Hepatocyte (in vitro differentiated cells): ENCODE data around the gene ZNF771.

Source experiments
- EZH2 ChIP-seq: fragments of 200-600 bp; sonication (generic); IDR thresholded peaks from 2 replicates; pipeline ENCODE4 v1.6.1; 2016; ENCODE audit warnings: antibody characterized with exemption, mild to moderate bottlenecking, borderline replicate concordance
- EZH2phosphoT487 ChIP-seq: fragments of 200-600 bp; sonication (generic); IDR thresholded peaks from one replicate; pipeline ENCODE4 v1.6.1; 2018; ENCODE audit warnings: antibody characterized with exemption, mild to moderate bottlenecking, low read depth, moderate library complexity; ENCODE audit not compliant: unreplicated experiment, severe bottlenecking
- TF ChIP-seq, protein P1 (sequence below): fragments of 200-600 bp; sonication (generic); IDR thresholded peaks from 2 replicates; pipeline ENCODE4 v1.5.1; 2016; ENCODE audit warnings: antibody characterized with exemption, mild to moderate bottlenecking; ENCODE audit not compliant: poor library complexity

DNA sequence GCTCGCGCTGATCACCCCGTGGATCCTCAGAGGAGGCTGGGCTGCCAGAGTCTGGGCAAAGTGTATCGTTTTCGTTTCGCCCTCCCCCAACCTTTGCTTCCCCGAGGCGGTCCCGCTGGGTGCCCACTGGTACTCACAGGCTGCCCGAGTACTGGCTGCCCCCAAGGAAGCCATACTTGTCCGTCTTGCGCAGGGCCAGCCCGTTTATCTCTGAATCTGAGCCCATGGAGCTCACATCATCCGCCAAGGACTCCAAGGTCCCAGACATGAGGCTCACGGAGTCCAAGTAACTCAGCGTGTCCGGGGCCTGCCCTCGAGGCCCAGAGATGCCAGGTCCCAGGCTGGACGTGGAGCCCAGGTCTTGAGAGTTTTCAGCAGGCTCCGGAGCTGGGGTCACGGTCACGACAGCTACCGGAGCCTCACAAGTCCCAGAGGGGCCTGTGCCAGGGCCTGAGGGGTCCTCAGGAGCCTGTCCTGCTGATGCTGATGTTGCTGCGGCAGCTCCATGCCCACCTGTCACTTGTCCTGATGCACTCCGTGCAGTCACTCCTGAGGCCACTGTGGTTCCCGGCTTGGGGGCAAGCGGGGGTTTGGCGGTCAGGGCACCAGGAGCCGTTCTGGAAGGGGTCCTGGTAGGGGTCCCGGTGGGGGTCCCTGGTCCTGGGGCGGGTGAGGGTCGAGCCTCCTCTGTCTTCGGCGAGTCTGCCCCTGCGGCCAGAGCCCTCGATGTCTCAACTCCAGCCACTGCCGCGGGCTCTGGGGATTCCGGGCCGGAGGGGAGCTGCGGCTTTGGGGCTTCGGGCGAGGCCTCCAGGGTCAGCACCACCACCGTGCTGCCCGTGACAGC lies 38.1 kb upstream of the ZNF771 start:
- TF ChIP-seq, protein P1, sequence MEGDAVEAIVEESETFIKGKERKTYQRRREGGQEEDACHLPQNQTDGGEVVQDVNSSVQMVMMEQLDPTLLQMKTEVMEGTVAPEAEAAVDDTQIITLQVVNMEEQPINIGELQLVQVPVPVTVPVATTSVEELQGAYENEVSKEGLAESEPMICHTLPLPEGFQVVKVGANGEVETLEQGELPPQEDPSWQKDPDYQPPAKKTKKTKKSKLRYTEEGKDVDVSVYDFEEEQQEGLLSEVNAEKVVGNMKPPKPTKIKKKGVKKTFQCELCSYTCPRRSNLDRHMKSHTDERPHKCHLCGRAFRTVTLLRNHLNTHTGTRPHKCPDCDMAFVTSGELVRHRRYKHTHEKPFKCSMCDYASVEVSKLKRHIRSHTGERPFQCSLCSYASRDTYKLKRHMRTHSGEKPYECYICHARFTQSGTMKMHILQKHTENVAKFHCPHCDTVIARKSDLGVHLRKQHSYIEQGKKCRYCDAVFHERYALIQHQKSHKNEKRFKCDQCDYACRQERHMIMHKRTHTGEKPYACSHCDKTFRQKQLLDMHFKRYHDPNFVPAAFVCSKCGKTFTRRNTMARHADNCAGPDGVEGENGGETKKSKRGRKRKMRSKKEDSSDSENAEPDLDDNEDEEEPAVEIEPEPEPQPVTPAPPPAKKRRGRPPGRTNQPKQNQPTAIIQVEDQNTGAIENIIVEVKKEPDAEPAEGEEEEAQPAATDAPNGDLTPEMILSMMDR = no peak
- TF ChIP-seq EZH2 = no peak
- TF ChIP-seq EZH2phosphoT487 = no peak
